WTC11 (cell line): ENCODE data around the gene HBQ1. TPM values are rescaled to one million over a fixed set of nuclear protein-coding genes. Genes with fewer than 3 reads are reported as not detected.

Experiments used
- E2F5 ChIP-seq: sonication (generic); formaldehyde crosslinking; IDR thresholded peaks from 2 replicates; pipeline ENCODE4 v1.8.1; 2022; ENCODE audit warnings: mild to moderate bottlenecking, moderate library complexity, missing genetic modification reagents
- ELF4 ChIP-seq: sonication (generic); formaldehyde crosslinking; IDR thresholded peaks from 2 replicates; pipeline ENCODE4 v1.8.1; 2022; ENCODE audit warnings: low read depth, mild to moderate bottlenecking, moderate library complexity, missing genetic modification reagents
- ERG ChIP-seq: fragments of 250-450 bp; sonication (Bioruptor Pico); IDR thresholded peaks from 2 replicates; pipeline ENCODE4 v1.8.0; 2021; ENCODE audit warnings: mild to moderate bottlenecking
- FOXK1 ChIP-seq: sonication (generic); formaldehyde crosslinking; IDR thresholded peaks from 2 replicates; pipeline ENCODE4 v1.8.0; 2022; ENCODE audit warnings: mild to moderate bottlenecking, moderate library complexity, missing genetic modification reagents
- GABPB1 ChIP-seq: sonication (generic); formaldehyde crosslinking; IDR thresholded peaks from 2 replicates; pipeline ENCODE4 v1.8.1; 2023; ENCODE audit warnings: mild to moderate bottlenecking, missing genetic modification reagents
- HMGA2 ChIP-seq: fragments of 250-450 bp; sonication (Bioruptor Pico); IDR thresholded peaks from 2 replicates; pipeline ENCODE4 v1.4.0; 2021; ENCODE audit warnings: mild to moderate bottlenecking, moderate library complexity
- NFATC4 ChIP-seq: fragments of 250-450 bp; sonication (Bioruptor Pico); IDR thresholded peaks from 2 replicates; pipeline ENCODE4 v1.9.0; 2021; ENCODE audit warnings: mild to moderate bottlenecking
- NR3C1 ChIP-seq: sonication (generic); formaldehyde crosslinking; conservative IDR thresholded peaks from 2 replicates; pipeline ENCODE4 v1.8.1; 2023; ENCODE audit warnings: low read depth, mild to moderate bottlenecking, missing genetic modification reagents
- PRDM15 ChIP-seq: sonication (generic); formaldehyde crosslinking; IDR thresholded peaks from 2 replicates; pipeline ENCODE4 v1.8.0; 2022; ENCODE audit warnings: missing genetic modification reagents
- PREB ChIP-seq: sonication (generic); formaldehyde crosslinking; IDR thresholded peaks from 2 replicates; pipeline ENCODE4 v1.8.1; 2022; ENCODE audit warnings: mild to moderate bottlenecking, missing genetic modification reagents, moderate library complexity, borderline replicate concordance
- PRRX2 ChIP-seq: fragments of 250-450 bp; sonication (Bioruptor Pico); IDR thresholded peaks from 2 replicates; pipeline ENCODE4 v1.8.0; 2021; ENCODE audit warnings: mild to moderate bottlenecking
- RORB ChIP-seq: fragments of 250-450 bp; sonication (Bioruptor Pico); IDR thresholded peaks from 2 replicates; pipeline ENCODE4 v1.9.0; 2021; ENCODE audit warnings: mild to moderate bottlenecking
- SMAD3 ChIP-seq: sonication (generic); formaldehyde crosslinking; IDR thresholded peaks from 2 replicates; pipeline ENCODE4 v1.8.0; 2022; ENCODE audit warnings: missing genetic modification reagents, mild to moderate bottlenecking, borderline replicate concordance
- SP1 ChIP-seq: sonication (generic); formaldehyde crosslinking; conservative IDR thresholded peaks from 2 replicates; pipeline ENCODE4 v1.8.1; 2022; ENCODE audit warnings: missing genetic modification reagents
- TCF7 ChIP-seq: sonication (generic); formaldehyde crosslinking; IDR thresholded peaks from 2 replicates; pipeline ENCODE4 v1.8.0; 2022; ENCODE audit warnings: mild to moderate bottlenecking, low read depth, missing genetic modification reagents, moderate library complexity
- USF1 ChIP-seq: sonication (generic); formaldehyde crosslinking; IDR thresholded peaks from 2 replicates; pipeline ENCODE4 v1.8.0; 2022; ENCODE audit warnings: mild to moderate bottlenecking, missing genetic modification reagents
- ZBTB43 ChIP-seq: sonication (generic); formaldehyde crosslinking; IDR thresholded peaks from 2 replicates; pipeline ENCODE4 v1.8.1; 2023; ENCODE audit warnings: mild to moderate bottlenecking, missing genetic modification reagents
- ZNF121 ChIP-seq: sonication (generic); formaldehyde crosslinking; IDR thresholded peaks from 2 replicates; pipeline ENCODE4 v1.8.0; 2023; ENCODE audit warnings: missing genetic modification reagents
- ZNF232 ChIP-seq: sonication (generic); formaldehyde crosslinking; IDR thresholded peaks from 2 replicates; pipeline ENCODE4 v1.8.0; 2022; ENCODE audit warnings: mild to moderate bottlenecking, missing genetic modification reagents
- ZNF532 ChIP-seq: fragments of 250-450 bp; sonication (Bioruptor Pico); IDR thresholded peaks from 2 replicates; pipeline ENCODE4 v1.9.0; 2021; ENCODE audit warnings: mild to moderate bottlenecking, borderline replicate concordance
- total RNA-seq: library from RNA; stranded (reverse); gene quantifications from 3 replicates; pipeline ENCODE4 v1.2.3, GENCODE V29; 2021
- TF ChIP-seq, protein P1 (sequence below): fragments of 200-600 bp; IDR thresholded peaks from 2 replicates; pipeline ENCODE4 v1.8.0; 2022; ENCODE audit warnings: antibody characterized with exemption
- TF ChIP-seq, protein P2 (sequence below): sonication (generic); formaldehyde crosslinking; IDR thresholded peaks from 2 replicates; pipeline ENCODE4 v1.8.0; 2023; ENCODE audit warnings: missing genetic modification reagents

The HBQ1 gene
- total RNA-seq, 1 experiment from 2014 or later = 3.0 TPM

GRCh38 chr16:181565-182021 is 1.3 kb downstream of the HBQ1 start (continued):
- TF ChIP-seq ZNF532 (CRISPR knock-in tag) (peak; percentile 85), ZBTB43 (CRISPR knock-in tag) (no peak; the same call in 1 of the 2 replicates), HMGA2 (CRISPR knock-in tag) (no peak), RORB (CRISPR knock-in tag) (no peak), FOXK1 (CRISPR knock-in tag) (no peak), ZNF121 (no peak), ELF4 (CRISPR knock-in tag) (no peak; the same call in 1 of the 2 replicates), NFATC4 (CRISPR knock-in tag) (no peak; the same call in 1 of the 2 replicates), ERG (CRISPR knock-in tag) (peak; percentile 1; the same call in 1 of the 2 replicates), E2F5 (CRISPR knock-in tag) (no peak), NR3C1 (CRISPR knock-in tag) (no peak), PREB (CRISPR knock-in tag) (no peak; the same call in 1 of the 2 replicates), GABPB1 (CRISPR knock-in tag) (no peak), ZNF232 (CRISPR knock-in tag) (no peak), PRDM15 (no peak), SP1 (CRISPR knock-in tag) (no peak), USF1 (CRISPR knock-in tag) (no peak), TCF7 (CRISPR knock-in tag) (no peak; the same call in 1 of the 2 replicates), PRRX2 (no peak), SMAD3 (CRISPR knock-in tag) (no peak)
- TF ChIP-seq, protein P1, sequence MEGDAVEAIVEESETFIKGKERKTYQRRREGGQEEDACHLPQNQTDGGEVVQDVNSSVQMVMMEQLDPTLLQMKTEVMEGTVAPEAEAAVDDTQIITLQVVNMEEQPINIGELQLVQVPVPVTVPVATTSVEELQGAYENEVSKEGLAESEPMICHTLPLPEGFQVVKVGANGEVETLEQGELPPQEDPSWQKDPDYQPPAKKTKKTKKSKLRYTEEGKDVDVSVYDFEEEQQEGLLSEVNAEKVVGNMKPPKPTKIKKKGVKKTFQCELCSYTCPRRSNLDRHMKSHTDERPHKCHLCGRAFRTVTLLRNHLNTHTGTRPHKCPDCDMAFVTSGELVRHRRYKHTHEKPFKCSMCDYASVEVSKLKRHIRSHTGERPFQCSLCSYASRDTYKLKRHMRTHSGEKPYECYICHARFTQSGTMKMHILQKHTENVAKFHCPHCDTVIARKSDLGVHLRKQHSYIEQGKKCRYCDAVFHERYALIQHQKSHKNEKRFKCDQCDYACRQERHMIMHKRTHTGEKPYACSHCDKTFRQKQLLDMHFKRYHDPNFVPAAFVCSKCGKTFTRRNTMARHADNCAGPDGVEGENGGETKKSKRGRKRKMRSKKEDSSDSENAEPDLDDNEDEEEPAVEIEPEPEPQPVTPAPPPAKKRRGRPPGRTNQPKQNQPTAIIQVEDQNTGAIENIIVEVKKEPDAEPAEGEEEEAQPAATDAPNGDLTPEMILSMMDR = peak; percentile 99
- TF ChIP-seq, protein P2, sequence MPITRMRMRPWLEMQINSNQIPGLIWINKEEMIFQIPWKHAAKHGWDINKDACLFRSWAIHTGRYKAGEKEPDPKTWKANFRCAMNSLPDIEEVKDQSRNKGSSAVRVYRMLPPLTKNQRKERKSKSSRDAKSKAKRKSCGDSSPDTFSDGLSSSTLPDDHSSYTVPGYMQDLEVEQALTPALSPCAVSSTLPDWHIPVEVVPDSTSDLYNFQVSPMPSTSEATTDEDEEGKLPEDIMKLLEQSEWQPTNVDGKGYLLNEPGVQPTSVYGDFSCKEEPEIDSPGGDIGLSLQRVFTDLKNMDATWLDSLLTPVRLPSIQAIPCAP = no peak
